HL-60 (cell line): ENCODE data around the gene FOXO1.

Experiments used
- POLR2AphosphoS5 ChIP-seq: IDR thresholded peaks from 2 replicates; pipeline ENCODE4 v1.6.1; 2012; ENCODE audit warnings: low read depth
- TF ChIP-seq, protein P1 (sequence below): IDR thresholded peaks from one replicate; pipeline ENCODE4 v1.5.1; 2011; ENCODE audit warnings: low read length, control low read depth, inconsistent platforms; ENCODE audit not compliant: insufficient read depth

GRCh38 chr13:40648841-40649240 is 17.6 kb downstream of the FOXO1 start:
- TF ChIP-seq, protein P1, sequence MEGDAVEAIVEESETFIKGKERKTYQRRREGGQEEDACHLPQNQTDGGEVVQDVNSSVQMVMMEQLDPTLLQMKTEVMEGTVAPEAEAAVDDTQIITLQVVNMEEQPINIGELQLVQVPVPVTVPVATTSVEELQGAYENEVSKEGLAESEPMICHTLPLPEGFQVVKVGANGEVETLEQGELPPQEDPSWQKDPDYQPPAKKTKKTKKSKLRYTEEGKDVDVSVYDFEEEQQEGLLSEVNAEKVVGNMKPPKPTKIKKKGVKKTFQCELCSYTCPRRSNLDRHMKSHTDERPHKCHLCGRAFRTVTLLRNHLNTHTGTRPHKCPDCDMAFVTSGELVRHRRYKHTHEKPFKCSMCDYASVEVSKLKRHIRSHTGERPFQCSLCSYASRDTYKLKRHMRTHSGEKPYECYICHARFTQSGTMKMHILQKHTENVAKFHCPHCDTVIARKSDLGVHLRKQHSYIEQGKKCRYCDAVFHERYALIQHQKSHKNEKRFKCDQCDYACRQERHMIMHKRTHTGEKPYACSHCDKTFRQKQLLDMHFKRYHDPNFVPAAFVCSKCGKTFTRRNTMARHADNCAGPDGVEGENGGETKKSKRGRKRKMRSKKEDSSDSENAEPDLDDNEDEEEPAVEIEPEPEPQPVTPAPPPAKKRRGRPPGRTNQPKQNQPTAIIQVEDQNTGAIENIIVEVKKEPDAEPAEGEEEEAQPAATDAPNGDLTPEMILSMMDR = no peak
- TF ChIP-seq POLR2AphosphoS5 = no peak
